GM21717 (cell line): Measurements from ENCODE around the gene RAG2.

Experiments used
- ATAC-seq: cut with Tn5 transposase; IDR thresholded peaks from one replicate; pipeline ENCODE4 v1.9.1; 2021; ENCODE audit warnings: mild to moderate bottlenecking, moderate library complexity; ENCODE audit not compliant: unreplicated experiment

RAG2 gene

GRCh38 chr11:36601155-36601554 lies 3.1 kb upstream of the RAG2 start:
- no peak for ATAC-seq

DNA sequence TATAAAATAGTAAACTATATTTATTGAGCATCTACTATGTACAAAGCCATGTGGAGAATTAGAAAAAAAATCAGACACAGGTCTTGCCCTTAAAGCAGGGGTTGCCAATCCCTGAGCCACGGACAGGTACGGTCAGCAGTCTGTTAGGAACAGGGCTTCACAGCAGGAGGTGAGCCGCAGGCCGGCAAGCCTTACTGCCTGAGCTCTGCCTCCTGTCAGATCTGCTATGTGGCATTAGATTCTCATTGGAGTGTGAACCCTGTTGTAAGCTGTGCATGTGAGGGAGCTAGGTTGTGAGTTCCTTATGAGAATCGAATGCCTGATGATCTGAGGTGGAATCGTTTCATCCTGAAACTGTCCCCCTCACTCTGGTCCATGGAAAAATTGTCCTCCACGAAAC lies 2.1 kb upstream of the RAG2 start:
- no peak for ATAC-seq

DNA sequence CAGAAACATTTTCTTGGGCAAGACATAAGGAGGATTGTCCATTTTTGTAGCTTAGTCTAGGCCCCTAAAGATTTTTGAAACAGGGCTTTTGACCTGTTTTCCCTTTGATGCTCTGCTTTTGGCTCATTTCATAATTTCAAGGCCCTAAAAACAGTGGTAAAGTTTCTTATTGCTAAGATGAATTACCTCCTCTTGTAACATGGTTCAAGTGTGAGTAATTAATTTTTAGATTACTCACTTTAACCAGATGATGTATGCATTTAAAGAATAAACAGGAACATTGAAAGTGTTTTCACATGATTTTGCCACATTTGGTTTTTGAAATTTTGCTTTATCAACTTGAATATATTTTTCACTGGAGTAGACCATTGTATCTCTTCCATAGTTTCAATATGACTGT lies 1.2 kb downstream of the RAG2 start:
- no peak for ATAC-seq

GRCh38 chr11:36594316-36594989 lies 3.6 kb downstream of the RAG2 start, which contains the start of gene IFTAP:
TSS of gene IFTAP (plus strand) at chr11:36594502. CDS start at chr11:36610104, 15,602 bp downstream.
- ATAC-seq: peak; percentile 90

DNA sequence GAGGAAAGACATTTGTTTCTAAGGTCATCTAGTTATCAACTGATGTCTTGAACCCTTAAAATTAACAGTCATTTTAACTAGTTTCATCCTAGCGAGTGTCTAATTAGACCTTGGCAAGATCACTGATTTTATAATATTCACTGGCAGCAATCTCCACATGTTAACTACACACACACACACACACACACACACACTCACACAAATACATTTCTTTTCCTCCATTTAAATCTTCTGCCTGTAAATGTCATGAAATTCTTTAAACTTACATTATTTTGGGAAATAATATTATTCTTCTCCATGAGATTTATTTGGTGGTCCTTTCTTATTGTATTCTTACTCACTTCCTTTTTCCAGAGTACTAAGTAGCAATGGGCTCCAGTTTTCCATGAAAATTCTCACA lies 6.6 kb downstream of the RAG2 start:
- no peak for ATAC-seq

GRCh38 chr11:36590513-36590912 lies 7.5 kb downstream of the RAG2 start:
- ATAC-seq: no peak

- ATAC-seq: no peak
These were observed 9.9 kb downstream of the RAG2 start for GRCh38 chr11:36588099-36588498.

DNA sequence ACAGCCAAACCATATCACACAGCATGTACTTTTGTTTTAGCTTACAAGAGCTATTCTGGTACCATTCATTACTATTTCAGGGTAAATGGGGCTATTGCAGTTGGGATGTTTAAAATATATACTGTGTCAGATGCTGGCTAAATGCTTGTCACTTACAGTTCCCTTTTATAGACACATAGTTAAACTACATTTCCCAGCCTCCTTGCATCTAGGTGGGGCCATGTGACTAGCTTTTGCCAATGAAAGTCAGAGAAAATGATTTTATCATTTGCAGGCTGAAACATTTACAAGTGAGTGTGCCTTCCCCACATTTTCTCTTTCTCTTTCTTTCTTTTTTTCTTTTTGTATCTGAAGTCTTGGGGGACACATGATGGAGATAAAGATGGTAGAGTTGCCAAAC lies 11.5 kb downstream of the RAG2 start:
- ATAC-seq: no peak

GRCh38 chr11:36583667-36584066 lies 14.4 kb downstream of the RAG2 start:
- no peak for ATAC-seq

DNA sequence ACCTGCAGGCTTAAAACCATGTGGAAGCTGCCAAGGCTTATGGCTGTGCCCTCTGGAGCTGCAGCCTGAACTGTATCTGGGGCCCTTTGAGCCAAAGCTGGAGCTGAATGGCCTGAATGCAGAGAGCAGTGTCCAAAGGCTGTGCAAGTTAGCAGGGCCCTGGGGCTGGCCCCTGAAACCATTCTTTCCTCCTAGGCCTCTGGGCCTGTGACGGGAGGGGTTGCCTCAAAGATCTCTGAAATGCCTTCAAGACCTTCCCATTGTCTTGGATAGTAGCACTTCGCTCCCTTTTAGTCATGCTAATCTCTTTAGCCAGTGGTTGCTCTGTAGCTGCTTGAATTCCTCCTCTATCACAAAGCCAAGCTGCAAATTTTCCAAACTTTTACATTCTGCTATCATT lies 16.5 kb downstream of the RAG2 start:
- no peak for ATAC-seq

DNA sequence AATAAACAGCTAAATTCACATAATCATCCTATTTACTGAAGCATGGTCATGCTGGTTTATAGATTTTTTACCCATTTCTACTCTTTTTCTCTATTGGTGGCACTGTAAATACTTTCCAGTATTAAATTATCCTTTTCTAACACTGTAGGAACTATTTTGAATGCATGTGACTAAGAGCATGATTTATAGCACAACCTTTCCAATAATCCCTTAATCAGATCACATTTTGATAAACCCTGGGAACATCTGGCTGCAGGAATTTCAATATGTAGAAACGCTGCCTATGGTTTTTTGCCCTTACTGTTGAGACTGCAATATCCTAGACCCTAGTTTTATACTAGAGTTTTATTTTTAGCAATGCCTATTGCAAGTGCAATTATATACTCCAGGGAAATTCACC lies 19.6 kb downstream of the RAG2 start:
- no peak for ATAC-seq

DNA sequence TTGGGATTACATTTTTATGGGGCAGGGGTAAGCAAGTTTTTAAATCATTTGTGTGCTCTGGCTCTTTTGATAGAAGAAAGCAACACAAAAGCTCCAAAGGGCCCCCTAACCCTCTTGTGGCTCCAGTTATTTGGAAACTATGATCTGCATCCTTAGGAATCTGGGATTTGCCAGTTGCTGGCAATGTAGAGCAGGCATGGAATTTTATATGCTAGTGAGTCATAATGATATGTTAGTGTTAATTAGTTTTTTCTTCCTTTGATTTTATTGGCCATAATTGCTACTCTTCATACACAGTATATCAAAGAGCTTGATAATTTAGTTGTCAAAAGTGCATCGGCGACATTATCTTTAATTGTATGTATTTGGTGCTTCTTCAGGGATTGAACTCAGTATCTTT lies 20.2 kb downstream of the RAG2 start:
- ATAC-seq: no peak

DNA sequence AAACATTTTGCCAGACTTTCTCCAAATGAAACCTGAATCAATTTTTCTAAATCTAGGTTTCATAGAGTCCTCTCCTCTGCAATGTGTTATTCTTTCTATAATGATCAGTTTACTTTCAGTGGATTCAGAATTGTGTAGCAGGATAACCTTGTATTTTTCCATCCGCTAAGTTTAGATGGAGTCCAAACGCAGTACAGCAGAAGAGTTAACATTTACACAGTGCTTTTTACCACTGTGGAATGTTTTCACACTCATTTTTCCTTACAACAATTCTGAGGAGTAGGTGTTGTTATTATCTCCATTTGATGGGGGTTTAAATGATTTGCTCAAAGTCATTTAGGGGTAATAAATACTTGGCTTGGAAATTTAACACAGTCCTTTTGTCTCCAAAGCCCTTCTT lies 20.7 kb downstream of the RAG2 start:
- no peak for ATAC-seq

DNA sequence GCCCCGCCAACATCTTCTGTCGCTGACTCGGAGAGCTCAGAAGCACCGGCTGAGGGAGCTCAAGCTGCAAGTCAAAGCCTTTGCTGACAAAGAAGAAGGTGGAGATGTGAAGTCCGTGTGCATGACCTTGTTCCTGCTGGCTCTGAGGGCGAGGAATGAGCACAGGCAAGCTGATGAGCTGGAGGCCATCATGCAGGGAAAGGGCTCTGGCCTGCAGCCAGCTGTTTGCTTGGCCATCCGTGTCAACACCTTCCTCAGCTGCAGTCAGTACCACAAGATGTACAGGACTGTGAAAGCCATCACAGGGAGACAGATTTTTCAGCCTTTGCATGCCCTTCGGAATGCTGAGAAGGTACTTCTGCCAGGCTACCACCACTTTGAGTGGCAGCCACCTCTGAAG lies 23.6 kb downstream of the RAG2 start:
- ATAC-seq: no peak

DNA sequence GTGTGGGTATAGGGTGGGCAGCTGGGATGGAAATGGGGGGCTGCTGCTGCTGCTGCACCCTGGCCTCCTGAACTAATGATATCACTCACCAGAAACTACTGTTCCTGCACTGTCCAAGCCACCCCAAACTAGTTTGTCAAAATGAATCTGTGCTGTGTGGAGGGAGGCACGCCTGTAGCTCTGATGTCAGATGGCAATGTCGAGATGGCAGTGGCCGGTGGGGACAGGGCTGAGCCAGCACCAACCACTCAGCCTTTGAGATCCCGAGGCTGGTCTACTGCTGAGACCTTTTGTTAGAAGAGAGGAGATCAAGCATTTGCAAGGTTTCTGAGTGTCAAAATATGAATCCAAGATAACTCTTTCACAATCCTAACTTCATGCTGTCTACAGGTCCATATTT lies 28.9 kb downstream of the RAG2 start:
- ATAC-seq: no peak

DNA sequence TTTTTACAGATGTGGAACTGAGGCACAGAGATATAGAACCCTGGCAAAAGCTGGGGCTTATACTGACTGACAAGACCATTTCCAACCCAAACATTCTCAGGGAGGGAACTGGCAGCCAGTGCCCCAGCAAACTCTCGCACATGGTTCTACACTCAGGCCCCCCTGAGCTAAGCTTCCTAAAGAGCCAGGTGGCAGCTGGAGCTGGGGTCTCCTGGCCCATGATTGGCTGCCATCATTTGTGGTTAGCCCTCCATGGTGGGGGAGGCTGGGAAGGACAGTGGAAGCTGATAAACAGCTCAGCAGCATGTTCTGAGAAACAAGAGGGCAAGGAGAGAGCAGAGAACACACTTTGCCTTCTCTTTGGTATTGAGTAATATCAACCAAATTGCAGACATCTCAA lies 30.3 kb downstream of the RAG2 start, which contains the start of gene RAG1:
Gene RAG1 (plus strand): TSS at position 314 of the 400 bp plus-strand sequence. CDS start 5,298 bp downstream, outside the sequence.
- ATAC-seq: no peak

GRCh38 chr11:36566407-36567053 lies 31.5 kb downstream of the RAG2 start:
- no peak for ATAC-seq

GRCh38 chr11:36565031-36565610 lies 32.9 kb downstream of the RAG2 start:
- no peak for ATAC-seq

DNA sequence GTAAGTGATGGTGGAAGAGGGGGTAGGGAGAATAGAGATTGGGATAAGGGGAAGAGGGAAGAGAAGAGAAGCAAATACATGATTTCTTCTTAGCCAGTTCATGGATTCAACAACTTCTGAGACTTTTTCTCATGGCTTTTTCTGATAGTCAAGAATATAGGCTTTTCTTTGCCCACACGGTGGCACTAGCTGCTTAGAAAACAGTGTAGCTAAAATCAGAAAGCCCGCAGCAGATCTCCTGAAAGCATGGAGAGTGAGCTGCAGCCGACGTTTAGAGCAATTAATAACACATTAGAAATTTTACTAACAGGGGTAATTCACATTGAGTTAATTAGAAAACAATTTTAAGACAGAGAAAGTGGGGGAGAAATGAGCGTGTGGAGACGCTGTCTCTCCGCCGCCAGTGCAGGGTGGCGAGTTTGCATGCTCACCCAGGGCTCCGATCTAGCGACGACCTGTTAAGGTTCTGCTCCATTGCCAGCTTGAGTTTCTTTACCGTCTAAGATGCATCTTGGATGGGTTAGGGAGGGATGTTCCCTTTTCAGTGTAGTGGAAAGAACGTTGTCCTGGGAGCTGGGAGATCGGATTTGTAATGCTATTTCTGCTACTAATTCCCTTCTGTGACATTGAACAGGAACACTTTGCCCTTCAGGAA lies 33.5 kb downstream of the RAG2 start:
- ATAC-seq: peak; percentile 61

GRCh38 chr11:36558571-36559413 lies 39.2 kb downstream of the RAG2 start:
- ATAC-seq: peak; percentile 97

- no peak for ATAC-seq
These were observed 40.0 kb downstream of the RAG2 start for GRCh38 chr11:36557991-36558390.
